Dermis blood vessel endothelial cell (primary cell): ENCODE results near the gene CFP. TPM values are rescaled to one million over a fixed set of nuclear protein-coding genes. Genes with fewer than 3 reads are reported as not detected.
"Not testable (repeated sequence)": the region's sequence is repeated elsewhere in the genome, so short reads cannot be mapped to it uniquely, and the experiment has no call there.

Experiments
- DNase-seq: peaks from one replicate; pipeline ENCODE4 v3.0.0; 2010
- total RNA-seq: library from RNA; depleted of rRNA; stranded (reverse); fragments of >200 nt; gene quantifications from 2 replicates; pipeline ENCODE4 v1.2.3, GENCODE V29; 2014

CFP gene
- total RNA-seq, result 0.19 and 0.85 TPM in 2 replicates

- no peak for DNase-seq
These were observed at the start of gene CFP for GRCh38 chrX:47629419-47630200. TSS of gene CFP (minus strand) at chrX:47629930. CDS start at chrX:47629844, 86 bp downstream.

- DNase-seq, result not testable (repeated sequence)
These were observed 46.5 kb upstream of the CFP start for GRCh38 chrX:47675959-47676859.

DNA sequence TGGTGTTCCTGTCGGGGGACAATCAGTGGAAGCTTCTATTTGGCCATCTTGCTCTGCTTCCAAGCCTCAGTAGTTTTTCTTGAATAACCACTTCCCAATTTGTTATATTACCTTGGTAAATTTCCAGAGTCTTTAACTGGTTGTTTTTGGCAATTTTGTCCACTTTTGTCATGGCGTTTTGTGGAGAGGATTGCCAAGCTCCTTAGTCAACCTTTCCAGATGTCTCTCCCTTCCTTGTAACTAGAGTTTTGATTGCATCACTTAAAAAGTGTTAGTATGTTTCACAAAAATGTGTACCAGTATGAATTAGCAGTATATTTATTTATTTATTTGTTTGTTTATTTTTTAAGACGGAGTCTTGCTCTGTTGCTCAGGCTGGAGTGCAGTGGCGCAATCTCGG lies 45.0 kb upstream of the CFP start:
- DNase-seq, result no peak

- not testable (repeated sequence) for DNase-seq
These were observed 36.1 kb upstream of the CFP start for GRCh38 chrX:47665797-47666196.

DNA sequence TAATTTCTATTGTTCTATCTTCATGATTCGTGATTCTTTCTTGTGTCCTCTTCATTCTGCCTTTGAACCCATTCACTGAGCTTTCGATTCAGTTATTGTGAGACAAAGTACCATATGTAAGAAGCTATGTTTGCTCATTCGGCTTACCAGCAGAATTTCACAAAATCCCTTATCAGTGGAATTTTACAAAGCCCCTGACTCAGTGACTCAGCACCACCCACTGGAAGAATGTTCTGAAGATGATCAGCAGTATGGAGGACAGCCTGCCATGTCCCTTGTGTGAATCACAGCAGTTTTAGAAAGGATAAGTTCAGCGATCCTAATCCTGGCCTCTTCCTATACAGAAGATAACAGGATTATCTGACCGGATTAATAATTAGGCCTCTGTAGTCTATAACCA lies 35.0 kb upstream of the CFP start:
- DNase-seq, result no peak

DNA sequence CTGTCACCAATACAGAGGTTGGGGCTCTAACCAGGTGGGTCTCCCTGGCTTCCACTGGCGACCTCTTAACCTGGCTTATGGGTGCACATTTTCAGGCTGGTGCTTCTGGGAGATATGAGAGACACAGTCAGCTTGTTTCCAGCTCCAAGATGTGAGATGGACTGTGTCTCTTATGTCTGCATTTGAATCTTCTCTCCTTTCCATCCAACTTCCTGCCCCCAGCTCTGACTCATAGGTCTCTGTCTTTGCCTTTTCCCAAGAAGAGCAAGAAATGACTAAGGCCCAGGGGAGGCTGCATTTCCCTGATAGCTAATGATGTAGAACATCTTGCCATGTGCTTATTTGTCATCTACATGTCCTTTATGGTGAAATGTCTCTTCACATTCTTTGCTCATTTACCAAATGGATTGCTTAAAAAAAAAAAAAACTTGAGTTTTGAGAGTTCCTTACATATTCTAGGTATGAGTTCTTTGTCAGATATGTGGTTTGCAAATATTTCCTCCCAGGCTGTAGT lies 32.5 kb upstream of the CFP start:
- no peak for DNase-seq

- DNase-seq, result no peak
These were observed 31.8 kb upstream of the CFP start for GRCh38 chrX:47661539-47661938.

DNA sequence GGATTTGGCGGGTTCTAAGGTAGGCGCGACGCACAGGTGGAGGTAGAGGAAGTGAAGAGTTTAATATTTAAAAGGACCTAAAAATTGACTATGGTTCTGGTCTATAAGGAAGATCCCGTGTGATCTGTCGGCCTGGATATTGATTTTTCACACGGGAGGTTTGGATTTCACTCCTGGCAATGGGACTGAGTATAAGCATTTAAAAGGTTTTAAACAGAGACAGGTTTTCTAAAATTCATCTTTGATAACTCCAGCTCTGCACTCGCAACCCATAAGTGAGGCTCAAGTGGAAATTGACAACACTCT lies 29.6 kb upstream of the CFP start:
- DNase-seq, result no peak

DNA sequence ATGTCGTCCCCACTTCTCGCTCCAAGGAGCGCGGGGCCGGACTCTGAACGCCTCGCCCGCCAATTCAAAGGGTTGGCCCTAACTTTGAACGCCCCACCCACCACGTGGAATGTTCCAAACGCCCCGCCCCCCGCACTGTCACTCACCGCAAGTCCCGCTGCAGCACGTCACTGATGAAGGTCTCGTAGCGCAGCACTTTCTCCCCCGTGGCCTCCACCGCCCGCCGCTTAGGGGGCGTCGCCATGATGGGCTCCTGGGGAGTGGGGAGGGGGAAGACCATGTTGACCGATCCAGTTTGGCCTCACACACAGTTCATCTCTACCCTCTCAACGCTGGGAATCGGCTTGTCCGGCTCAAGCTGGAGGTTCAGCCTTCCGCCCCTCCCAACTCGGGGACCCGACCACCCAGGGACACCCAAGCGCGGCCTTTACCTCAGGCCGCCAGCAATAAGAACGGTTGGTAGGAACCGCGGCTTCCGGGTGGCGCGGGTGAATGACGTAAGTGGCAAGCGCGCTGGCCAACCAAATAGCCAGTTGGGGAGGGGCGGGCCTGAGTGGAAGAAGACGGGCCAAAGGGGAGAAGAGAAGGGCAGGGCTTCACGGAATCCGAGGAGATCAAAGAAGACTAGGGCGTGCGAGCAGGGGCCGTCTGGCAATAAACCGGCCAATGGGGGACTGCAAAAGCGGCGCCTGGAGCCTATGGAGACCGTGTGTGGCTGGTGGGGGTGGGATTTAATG lies 29.1 kb upstream of the CFP start, which contains the start of gene UXT:
TSS of gene UXT (minus strand) at position 497 of the 737 bp plus-strand sequence. CDS start at position 244, 253 bp downstream.
- peak; percentile 92 for DNase-seq

DNA sequence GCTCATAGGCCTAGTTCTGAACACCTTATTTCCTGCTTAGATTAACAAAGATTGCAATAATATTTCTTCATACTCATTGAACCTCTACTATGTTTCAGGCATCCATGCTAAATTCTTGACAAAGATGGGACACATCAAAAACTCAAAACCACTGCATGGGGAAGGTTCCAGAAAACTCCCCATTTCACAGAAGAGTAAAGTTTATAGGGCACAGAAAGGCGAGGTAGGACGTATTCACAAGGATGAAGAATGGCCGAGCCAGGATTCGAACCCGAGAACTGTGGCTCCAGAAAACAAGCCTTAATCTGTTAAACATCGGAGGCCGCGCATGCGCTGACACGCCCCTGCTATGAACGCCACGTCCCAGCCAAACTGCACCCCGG lies 28.6 kb upstream of the CFP start:
- DNase-seq, result no peak

- no peak for DNase-seq
These were observed 21.5 kb upstream of the CFP start for GRCh38 chrX:47651043-47651905.

DNA sequence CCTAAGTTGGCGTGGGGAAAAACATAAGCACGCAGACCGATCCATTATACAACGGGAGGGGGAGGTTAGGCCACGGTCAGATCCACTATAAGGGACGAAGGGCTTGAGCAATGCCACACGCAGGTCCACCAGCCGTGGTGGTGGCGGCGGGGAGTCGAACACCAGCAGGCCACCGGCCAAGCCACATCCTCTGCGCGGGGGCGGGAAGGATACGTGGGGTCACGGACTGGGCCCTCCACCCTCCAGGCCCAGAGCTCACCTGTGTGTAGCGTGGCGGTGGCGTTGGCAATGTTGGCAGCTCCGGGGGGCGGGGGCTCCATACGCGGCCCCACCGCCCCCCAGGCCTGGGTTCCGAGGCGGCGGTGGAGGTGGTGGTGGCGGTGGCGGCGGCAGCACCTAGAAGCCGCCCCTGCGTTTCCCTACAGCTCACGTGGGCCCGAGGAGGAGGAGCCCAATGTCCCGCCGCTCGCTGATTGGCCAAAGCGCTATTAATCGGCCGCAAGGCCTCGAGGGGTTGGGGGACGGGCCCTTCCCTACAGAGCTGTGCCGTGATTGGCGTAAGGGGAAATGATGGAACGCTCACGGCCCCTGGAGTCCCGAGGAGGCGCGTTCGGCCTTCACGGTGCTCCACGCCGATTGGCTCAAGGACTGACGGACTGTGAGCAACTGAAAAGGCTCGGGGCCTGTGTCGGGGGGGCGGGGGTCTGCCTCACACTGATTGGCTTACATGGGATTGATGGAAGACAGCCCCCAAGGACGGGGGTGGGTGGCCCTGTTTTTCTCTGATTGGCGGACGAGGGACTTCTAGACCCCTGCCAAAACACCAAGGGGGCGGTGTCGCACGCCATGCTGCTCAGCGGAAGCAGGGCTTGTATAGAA lies 20.7 kb upstream of the CFP start, which contains the start of gene ELK1:
TSS of gene ELK1 (minus strand) at position 400 of the 879 bp plus-strand sequence. CDS start 9,122 bp downstream, outside the sequence.
- peak; percentile 98 for DNase-seq

DNA sequence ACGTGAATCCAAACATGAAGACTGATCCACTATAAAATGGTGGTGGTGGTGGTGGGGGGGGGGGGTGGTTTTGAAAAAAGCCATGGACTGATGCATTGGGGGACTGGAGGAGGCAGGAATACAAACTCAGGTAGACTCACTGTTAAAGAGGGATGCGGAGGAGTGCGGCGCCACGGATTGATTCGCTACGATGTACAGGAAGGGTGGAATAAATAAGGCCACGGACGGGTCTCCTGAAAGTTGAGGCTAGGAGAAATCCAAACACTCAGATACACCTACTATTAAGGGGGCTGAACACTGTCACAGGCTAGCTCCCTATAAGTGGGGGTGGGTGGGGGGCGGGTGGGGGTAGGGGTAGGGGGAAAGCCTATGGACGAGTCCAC lies 20.0 kb upstream of the CFP start:
- DNase-seq, result no peak

GRCh38 chrX:47649271-47649670 lies 19.5 kb upstream of the CFP start:
- no peak for DNase-seq

DNA sequence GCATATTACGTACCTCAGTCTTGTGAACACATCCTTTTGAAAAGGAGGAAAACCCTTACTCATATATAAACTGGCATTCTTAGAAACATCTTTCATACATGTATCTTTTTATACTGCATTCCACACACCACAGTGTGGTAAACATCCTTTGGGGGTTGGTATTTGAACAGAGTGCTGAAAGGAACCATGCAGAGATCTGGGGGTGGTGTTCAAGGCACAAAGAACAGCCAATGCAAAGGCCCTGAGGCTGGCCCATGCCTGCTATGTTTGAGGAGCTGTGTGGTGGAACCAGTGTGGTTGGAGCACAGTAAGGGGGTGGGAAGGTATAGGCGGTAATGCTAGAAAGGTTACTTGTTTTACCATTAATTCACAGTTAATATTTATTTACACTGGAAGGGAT lies 18.6 kb upstream of the CFP start:
- no peak for DNase-seq

DNA sequence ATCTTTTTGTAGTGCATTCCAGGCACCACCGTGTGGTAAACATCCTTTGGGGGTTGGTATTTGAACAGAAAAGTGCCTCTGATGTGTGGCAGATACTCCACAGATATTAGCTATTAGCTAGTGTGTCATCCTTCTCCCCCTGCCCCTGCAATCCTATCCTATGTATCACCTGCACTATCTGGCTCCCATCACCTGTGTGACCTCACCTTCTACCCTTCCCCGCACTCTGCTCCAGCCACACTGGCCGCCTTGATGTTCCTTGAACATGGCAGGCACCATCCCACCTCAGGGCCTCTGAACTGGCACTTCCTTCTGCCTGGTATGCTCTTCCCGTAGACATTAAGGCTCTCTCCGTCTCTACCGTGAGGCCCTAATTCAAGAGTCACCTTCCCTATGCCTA lies 16.9 kb upstream of the CFP start:
- no peak for DNase-seq

GRCh38 chrX:47645530-47645929 lies 15.8 kb upstream of the CFP start:
- DNase-seq, result no peak

- DNase-seq, result peak; percentile 51
These were observed 14.9 kb upstream of the CFP start for GRCh38 chrX:47644557-47645091.

DNA sequence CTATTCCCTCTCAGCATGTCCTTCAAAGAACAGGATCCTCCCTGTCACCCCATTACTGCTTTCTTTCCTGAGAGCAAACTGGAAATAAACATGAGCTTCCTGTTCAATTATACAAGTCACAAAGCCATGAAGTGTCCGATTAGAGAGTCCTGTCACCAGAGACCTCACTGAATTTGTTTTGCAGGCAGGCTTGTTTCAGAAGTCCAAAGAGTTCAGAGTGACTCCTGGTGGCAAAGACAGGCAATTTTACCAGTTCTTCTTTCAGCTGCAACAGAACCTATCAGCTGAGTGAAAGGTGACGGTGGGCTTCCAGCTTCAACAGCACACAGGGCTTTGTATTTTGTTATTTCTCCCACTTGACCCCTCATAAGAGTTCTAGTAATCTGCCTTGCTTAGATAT lies 14.2 kb upstream of the CFP start:
- peak; percentile 69 for DNase-seq

DNA sequence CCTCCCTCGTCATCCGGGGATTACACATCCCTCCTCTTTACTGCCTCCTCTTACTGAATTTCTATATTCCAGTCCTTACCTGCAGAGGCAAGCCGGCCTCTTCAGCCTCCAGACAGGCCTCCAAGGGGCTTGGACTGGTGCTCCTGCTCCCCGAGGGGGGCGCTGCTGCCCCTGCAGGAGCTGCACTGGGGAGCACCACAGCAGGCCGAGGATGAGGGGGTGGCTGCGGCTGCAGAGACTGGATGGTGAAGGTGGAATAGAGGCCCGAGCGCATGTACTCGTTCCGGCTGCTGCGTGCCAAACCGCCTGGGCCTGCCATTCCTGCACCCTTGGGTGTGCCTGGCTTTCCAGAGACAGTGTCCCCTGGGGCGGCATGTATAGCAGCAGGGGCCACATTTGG lies 9.1 kb upstream of the CFP start:
- DNase-seq, result no peak
